HL-60 (cell line): ENCODE results near the gene ATP1A3.

ENCODE experiments used
- CTCF ChIP-seq: IDR thresholded peaks from one replicate; pipeline ENCODE4 v1.5.1; 2011; ENCODE audit warnings: low read length, control low read depth, inconsistent platforms; ENCODE audit not compliant: insufficient read depth
- GABPA ChIP-seq: IDR thresholded peaks from 2 replicates; pipeline ENCODE4 v1.6.1; 2012; ENCODE audit warnings: low read depth
- POLR2AphosphoS5 ChIP-seq: IDR thresholded peaks from 2 replicates; pipeline ENCODE4 v1.6.1; 2012; ENCODE audit warnings: low read depth
- SPI1 ChIP-seq: IDR thresholded peaks from 2 replicates; pipeline ENCODE4 v1.6.1; 2012; ENCODE audit warnings: low read depth, mild to moderate bottlenecking, borderline replicate concordance
- TF ChIP-seq, protein P1 (sequence below): IDR thresholded peaks from 2 replicates; pipeline ENCODE4 v1.6.1; 2012; ENCODE audit warnings: low read depth; ENCODE audit not compliant: insufficient replicate concordance

DNA sequence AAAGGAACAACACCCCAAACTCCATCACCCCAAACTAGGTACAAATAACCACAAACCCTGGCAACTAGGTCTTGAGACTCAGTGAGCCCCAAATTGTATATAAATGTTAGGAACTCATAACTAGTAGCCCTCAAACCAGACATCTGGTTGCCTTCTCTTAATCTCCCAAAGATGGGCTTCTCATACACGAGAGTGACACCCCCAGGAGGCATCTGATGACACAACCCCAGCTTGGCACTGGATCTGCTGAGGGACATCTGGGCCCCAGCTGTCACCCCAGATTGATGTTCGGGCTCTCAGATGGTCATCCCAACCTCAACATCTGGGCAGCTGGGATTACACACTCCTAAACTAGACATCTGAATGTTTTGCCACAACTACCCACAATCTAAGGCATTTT is 49.7 kb downstream of the ATP1A3 start:
- TF ChIP-seq CTCF (no peak), GABPA (no peak), POLR2AphosphoS5 (no peak), SPI1 (no peak)
- TF ChIP-seq, protein P1, sequence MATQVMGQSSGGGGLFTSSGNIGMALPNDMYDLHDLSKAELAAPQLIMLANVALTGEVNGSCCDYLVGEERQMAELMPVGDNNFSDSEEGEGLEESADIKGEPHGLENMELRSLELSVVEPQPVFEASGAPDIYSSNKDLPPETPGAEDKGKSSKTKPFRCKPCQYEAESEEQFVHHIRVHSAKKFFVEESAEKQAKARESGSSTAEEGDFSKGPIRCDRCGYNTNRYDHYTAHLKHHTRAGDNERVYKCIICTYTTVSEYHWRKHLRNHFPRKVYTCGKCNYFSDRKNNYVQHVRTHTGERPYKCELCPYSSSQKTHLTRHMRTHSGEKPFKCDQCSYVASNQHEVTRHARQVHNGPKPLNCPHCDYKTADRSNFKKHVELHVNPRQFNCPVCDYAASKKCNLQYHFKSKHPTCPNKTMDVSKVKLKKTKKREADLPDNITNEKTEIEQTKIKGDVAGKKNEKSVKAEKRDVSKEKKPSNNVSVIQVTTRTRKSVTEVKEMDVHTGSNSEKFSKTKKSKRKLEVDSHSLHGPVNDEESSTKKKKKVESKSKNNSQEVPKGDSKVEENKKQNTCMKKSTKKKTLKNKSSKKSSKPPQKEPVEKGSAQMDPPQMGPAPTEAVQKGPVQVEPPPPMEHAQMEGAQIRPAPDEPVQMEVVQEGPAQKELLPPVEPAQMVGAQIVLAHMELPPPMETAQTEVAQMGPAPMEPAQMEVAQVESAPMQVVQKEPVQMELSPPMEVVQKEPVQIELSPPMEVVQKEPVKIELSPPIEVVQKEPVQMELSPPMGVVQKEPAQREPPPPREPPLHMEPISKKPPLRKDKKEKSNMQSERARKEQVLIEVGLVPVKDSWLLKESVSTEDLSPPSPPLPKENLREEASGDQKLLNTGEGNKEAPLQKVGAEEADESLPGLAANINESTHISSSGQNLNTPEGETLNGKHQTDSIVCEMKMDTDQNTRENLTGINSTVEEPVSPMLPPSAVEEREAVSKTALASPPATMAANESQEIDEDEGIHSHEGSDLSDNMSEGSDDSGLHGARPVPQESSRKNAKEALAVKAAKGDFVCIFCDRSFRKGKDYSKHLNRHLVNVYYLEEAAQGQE: no peak
